Myocyte (in vitro differentiated cells): ENCODE measurements around the gene WARS2. TPM values are rescaled to one million over a fixed set of nuclear protein-coding genes. Genes with fewer than 3 reads are reported as not detected.

Experiments
- DNase-seq: peaks from one replicate; pipeline ENCODE4 v3.0.0-alpha.2; 2012; ENCODE audit warnings: low read depth
- total RNA-seq: library from RNA; depleted of rRNA; stranded (reverse); fragments of >200 nt; gene quantifications from 2 replicates; pipeline ENCODE4 v1.2.3, GENCODE V29; 2014

Gene WARS2
- total RNA-seq, 1 donor from 2014 or later: 12.8 TPM

DNA sequence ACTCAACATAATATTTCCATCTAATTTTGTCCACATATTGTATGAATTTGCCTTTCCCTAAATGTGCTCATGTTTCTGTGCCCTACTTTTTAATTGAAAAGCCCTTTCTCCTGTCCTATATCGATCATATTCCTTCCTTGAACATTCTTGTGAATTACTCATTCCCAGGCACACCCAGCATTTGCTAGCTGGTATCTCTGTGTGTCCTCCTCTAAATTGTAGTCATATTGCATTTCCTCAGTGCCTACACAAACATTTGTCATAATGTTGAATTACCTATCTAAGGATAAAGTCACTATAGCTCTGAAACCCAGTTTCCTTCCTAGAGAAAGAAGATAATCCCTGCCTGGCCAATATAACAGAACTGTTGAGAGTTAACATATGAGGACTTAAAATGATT, 112.7 kb downstream of the WARS2 start:
- no peak for DNase-seq

- DNase-seq: no peak
Measured at GRCh38 chr1:119026956-119027355, 113.5 kb downstream of the WARS2 start.

GRCh38 chr1:119015547-119015946, 124.9 kb downstream of the WARS2 start:
- no peak for DNase-seq

DNA sequence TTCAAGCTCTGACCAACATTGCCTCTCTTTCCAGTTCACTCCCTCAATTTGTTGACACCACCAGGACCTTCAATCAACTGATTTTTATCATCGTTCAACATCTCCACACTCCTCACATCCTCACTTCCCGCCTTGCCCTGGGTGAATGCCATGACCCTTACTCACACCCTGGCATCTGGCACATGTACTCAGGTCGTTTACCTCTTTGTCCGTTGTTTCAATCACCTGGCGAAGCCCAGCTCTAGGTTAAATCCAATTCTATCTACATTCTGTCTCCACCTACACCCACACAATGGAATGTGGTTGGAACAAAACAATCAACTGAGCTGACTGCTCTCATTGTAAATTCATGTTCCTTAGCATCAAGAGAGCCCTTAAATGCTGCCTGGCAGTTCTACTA, 128.1 kb downstream of the WARS2 start:
- DNase-seq: no peak

- DNase-seq: no peak
Measured at GRCh38 chr1:119011706-119012105, 128.7 kb downstream of the WARS2 start.

- no peak for DNase-seq
Measured at GRCh38 chr1:119011116-119011515, 129.3 kb downstream of the WARS2 start.

DNA sequence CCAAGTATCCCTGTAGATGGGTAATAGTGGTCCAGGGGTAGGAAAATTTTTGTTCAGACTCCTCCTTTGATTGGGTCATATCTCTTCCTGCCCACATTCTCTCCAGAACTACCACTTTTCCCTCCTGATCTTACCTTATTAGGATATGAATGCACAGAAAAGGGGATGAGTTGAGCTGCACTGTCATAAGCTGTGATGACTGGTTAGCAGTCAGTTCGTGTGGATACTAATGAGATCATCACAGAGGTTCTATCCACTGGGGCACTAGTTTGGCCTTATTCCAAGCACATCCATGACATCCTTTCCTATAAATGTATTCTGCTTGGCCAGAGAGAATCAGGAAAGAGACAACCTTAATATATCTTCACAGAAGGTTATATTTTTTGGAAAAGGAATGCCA, 130.3 kb downstream of the WARS2 start:
- DNase-seq: no peak

DNA sequence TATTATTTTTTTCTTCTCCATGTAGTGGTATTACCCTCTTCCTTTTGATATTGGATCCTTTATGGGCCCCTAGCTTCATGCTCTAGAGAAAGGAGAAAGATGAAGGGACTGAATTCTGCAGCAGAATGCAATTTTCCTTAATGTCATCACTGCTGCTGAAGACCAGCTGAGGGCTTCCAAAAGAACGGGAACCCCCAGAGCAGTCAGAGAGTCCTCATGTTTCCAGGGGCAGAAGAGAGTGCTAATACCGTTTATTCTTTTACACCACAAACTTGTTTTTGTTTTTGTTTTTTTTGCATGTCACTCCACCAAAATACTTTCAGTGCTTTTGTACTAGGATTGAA, 131.2 kb downstream of the WARS2 start:
- no peak for DNase-seq

GRCh38 chr1:119008483-119009311, 131.8 kb downstream of the WARS2 start:
- peak; percentile 68 for DNase-seq

GRCh38 chr1:119007670-119008482, 132.6 kb downstream of the WARS2 start:
- DNase-seq: no peak

DNA sequence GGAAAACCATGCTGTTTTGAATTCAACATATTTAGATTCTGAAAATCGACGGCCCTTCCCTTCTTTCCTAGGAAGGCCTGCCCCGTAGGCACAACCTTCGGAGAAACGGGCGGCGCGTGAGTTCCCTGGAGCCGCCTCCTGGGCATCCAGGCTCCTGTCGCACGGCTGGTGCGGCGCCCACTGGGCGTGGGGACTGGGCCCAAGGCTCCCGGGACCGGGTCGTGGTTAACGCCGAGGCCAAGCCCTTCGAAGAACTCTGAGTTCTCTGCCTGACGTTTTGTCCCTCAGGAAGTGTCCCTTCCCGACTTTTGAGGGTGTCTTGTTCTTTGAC, 133.1 kb downstream of the WARS2 start:
- DNase-seq: no peak

- DNase-seq: no peak
Measured at GRCh38 chr1:119006406-119007279, 133.8 kb downstream of the WARS2 start.

GRCh38 chr1:119005724-119006405, 134.6 kb downstream of the WARS2 start:
- no peak for DNase-seq

GRCh38 chr1:119004781-119005180, 135.7 kb downstream of the WARS2 start:
- no peak for DNase-seq

- DNase-seq: no peak
Measured at GRCh38 chr1:119004129-119004527, 136.3 kb downstream of the WARS2 start.

DNA sequence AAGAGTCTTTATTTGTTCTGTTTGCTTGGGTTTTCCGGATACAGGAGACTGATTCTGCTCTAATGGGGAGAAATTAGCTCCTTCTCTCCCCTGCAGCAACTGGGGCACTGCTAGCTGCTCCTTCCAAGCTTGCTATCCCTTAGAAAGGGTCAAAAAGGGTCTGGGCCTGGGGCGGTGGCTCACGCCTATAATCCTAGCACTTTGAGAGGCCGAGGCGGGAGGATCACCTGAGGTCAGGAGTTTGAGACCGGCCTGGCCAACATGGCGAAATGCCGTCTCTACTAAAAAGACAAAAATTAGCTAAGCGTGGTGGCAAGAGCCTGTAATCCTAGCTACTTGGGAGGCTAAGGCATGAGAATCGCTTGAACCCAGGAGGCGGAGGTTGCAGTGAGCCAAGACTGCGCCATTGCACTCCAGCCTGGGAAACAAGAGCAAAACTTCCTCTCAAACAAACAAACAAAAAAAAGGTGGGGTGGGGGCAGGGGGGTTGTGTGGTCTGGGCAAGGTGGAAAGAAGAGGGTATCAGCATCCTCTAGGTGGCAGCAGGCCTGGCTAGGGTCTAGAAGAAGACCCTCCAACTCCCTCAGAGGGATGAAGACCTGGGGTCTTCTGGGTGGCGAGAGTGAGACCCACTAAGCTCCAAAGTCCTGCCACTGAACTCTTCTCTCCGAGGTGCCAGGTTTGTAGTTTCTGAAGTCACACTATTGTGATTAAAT, 136.9 kb downstream of the WARS2 start:
- no peak for DNase-seq

DNA sequence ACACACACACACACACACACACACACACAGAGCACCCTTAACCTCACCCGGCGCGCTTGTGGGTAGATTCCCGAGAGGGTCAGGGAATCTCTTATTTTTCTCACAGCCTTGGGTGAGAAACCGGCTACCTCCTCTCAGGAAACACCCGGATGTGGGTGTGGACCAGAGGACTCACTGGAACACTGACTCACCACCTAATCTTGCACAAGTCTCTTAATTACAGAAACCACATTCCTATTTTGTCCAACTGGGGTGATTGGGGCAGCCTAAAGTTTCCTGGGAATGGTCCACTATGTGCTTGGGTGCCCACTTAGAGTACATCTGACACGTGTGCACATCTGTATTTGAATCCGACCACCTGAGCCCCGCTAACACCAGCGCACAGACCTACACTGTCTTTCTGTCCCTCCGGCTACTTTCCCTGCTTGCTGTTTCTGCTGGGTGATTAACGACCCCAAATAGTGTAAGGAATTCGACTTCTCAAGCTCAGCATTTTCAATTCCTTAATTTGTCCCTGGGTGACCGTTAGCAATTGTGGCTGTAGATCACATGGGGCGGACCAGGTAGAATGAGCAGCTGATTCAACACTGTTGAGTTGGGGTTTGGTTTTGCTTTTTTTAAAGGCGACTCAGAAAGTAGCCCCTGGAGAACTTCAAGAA, 138.3 kb downstream of the WARS2 start:
- peak; percentile 52 for DNase-seq

GRCh38 chr1:119001181-119002027, 139.0 kb downstream of the WARS2 start:
- no peak for DNase-seq
